22Rv1 (cell line): ENCODE results near the gene FILIP1L.

Experiments
- H3K27ac ChIP-seq: fragments of 450-650 bp; 2 replicates; pipeline ENCODE4 v1.5.1; 2017
- CTCF ChIP-seq: fragments of 450-650 bp; IDR thresholded peaks from 2 replicates; pipeline ENCODE4 v1.5.1; 2017; ENCODE audit warnings: mild to moderate bottlenecking
- ZFX ChIP-seq: fragments of 450-650 bp; IDR thresholded peaks from 2 replicates; pipeline ENCODE4 v1.6.1; 2017; ENCODE audit warnings: antibody characterized with exemption, borderline replicate concordance

FILIP1L gene

GRCh38 chr3:100020876-100021644 lies 93.2 kb downstream of the FILIP1L start:
- H3K27ac ChIP-seq, result no peak overlapping the region
- TF ChIP-seq ZFX, result no peak
- TF ChIP-seq CTCF, result no peak

- TF ChIP-seq CTCF, result no peak
- no peak for TF ChIP-seq ZFX
- no peak overlapping the region for H3K27ac ChIP-seq
These were observed 94.6 kb downstream of the FILIP1L start for GRCh38 chr3:100019719-100020118.

- TF ChIP-seq CTCF (no peak), ZFX (no peak)
These were observed 95.5 kb downstream of the FILIP1L start for GRCh38 chr3:100018806-100019205.

GRCh38 chr3:100010087-100010417 lies 104.2 kb downstream of the FILIP1L start:
- TF ChIP-seq ZFX (no peak), CTCF (no peak)
- H3K27ac ChIP-seq, result no peak overlapping the region

More at GRCh38 chr3:100018806-100019205, 95.5 kb downstream of the FILIP1L start:
- H3K27ac ChIP-seq, result no peak overlapping the region

GRCh38 chr3:100009276-100010086 lies 104.8 kb downstream of the FILIP1L start:
- H3K27ac ChIP-seq, result no peak overlapping the region
- TF ChIP-seq CTCF, result no peak
- TF ChIP-seq ZFX, result no peak

GRCh38 chr3:100008081-100008698 lies 106.1 kb downstream of the FILIP1L start:
- no peak overlapping the region for H3K27ac ChIP-seq
- TF ChIP-seq ZFX (no peak), CTCF (no peak)
